Measurements from ENCODE around the gene CDKN1B.

GRCh38 chr12:12724421-12725085 is 7.4 kb downstream of the CDKN1B start:
- TF ChIP-seq CTCF (conservative IDR thresholded peaks at IDR 0.05; ENCODE audit: low read length) (no peak), EZH2phosphoT487 (IDR thresholded peaks at IDR 0.05; ENCODE audit: borderline replicate concordance) (no peak)
